ENCODE data around the gene TSEN2. TPM values are rescaled to one million over a fixed set of nuclear protein-coding genes. Genes with fewer than 3 reads are reported as not detected.

Gene TSEN2
- total RNA-seq, 2 donors from 2014 or later = 16.6 to 18.2 TPM

DNA sequence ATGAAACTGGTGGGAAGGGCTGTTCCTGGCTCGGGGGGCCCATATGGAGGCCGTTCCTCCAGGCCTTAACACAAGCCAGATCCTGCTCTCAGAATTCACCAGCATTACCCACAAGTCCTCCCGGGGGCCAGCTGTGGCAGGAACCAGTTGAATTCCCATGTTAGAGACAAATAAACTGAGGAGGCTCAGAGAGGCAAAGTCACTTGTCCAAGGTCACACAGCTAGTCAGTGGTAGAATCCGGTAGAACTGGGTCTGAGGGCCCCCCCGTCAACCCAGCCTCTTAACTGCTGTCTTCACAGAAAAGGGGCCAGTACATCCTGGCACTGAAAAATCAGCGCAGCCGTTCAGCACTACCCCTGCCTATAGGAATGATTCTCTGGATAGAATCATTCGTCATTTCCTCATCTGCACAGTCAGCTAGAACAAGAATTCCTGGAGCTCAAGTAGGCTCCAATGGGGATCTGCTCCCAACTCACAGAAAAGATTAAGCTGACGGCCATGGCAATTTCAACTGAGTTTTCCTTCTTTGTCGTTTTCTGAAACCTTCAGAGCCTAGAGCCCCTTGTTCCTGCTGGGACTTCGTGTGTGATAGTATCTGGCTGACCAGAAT, 12.2 kb upstream of the TSEN2 start:
- no peak overlapping the region for H3K27ac ChIP-seq (ENCODE audit: low read depth, low read length)
- TF ChIP-seq, protein P1, sequence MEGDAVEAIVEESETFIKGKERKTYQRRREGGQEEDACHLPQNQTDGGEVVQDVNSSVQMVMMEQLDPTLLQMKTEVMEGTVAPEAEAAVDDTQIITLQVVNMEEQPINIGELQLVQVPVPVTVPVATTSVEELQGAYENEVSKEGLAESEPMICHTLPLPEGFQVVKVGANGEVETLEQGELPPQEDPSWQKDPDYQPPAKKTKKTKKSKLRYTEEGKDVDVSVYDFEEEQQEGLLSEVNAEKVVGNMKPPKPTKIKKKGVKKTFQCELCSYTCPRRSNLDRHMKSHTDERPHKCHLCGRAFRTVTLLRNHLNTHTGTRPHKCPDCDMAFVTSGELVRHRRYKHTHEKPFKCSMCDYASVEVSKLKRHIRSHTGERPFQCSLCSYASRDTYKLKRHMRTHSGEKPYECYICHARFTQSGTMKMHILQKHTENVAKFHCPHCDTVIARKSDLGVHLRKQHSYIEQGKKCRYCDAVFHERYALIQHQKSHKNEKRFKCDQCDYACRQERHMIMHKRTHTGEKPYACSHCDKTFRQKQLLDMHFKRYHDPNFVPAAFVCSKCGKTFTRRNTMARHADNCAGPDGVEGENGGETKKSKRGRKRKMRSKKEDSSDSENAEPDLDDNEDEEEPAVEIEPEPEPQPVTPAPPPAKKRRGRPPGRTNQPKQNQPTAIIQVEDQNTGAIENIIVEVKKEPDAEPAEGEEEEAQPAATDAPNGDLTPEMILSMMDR (conservative IDR thresholded peaks at IDR 0.05) = no peak
- H3K4me3 Mint-ChIP-seq = no peak overlapping the region
- WGBS, 2 experiments (ENCODE audit: insufficient coverage in 1 of 2, insufficient read length in 1 of 2) = 89 to 93% methylated on average over 7 to 11 of the region's 11 CpGs
- H3K9me3 Mint-ChIP-seq = no peaks in the 10 kb centered on the region
- no peak overlapping the region for H3K9ac ChIP-seq (ENCODE audit: extremely low read depth, low read length, poor library complexity, severe bottlenecking)
- peaks cover 13% of the 10 kb centered on the region for H3K27me3 Mint-ChIP-seq (ENCODE audit: insufficient read depth)
- H3K4me1 ChIP-seq (ENCODE audit: control insufficient read depth, insufficient read depth, low read length) = no peaks in the 10 kb centered on the region
- no peaks in the 10 kb centered on the region for H3K9me3 ChIP-seq (ENCODE audit: control insufficient read depth, low read length)
- H3K27ac Mint-ChIP-seq = no peak overlapping the region
- peaks cover 3% of the 10 kb centered on the region for H3K4me1 Mint-ChIP-seq
- no peaks in the 10 kb centered on the region for H3K36me3 Mint-ChIP-seq (ENCODE audit: low read depth)
- H3K4me3 ChIP-seq (ENCODE audit: low read length) = no peak overlapping the region
- no peak for DNase-seq
- H3K27me3 ChIP-seq (ENCODE audit: control insufficient read depth, insufficient read depth, low read length, poor library complexity, severe bottlenecking) = peaks cover 13% of the 10 kb centered on the region
- no peaks in the 10 kb centered on the region for H3K36me3 ChIP-seq (ENCODE audit: control insufficient read depth, insufficient read depth, low read length)

DNA sequence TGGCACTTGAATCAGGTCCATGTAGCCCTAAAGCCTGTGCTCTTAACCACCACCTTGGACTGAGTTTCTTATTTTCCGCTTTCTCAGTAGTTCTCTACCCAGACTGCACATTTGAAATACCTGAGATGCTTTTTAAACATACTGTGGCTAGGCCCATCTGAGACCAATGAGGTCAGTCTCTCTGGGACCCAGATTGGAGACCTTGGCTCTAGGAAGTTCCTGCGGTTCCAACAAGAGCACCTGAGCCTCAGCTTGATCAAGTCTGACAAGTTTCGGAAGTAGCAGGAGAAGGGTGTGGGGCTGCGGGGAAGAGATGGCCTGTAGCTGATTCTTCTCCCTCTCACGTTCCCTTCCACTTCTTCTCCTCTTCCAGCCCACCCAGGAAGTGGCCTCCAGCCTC, 11.5 kb upstream of the TSEN2 start:
- WGBS, 2 experiments (ENCODE audit: insufficient coverage in 1 of 2, insufficient read length in 1 of 2) = 82 to 87% methylated on average over 4 to 5 of the region's 5 CpGs
- Histone ChIP-seq H3K27ac (ENCODE audit: low read depth, low read length) (no peak overlapping the region), H3K36me3 (ENCODE audit: control insufficient read depth, insufficient read depth, low read length) (no peaks in the 10 kb centered on the region), H3K9me3 (ENCODE audit: control insufficient read depth, low read length) (no peaks in the 10 kb centered on the region), H3K4me1 (ENCODE audit: control insufficient read depth, insufficient read depth, low read length) (no peaks in the 10 kb centered on the region), H3K9ac (ENCODE audit: extremely low read depth, low read length, poor library complexity, severe bottlenecking) (no peak overlapping the region), H3K27me3 (ENCODE audit: control insufficient read depth, insufficient read depth, low read length, poor library complexity, severe bottlenecking) (peaks cover 13% of the 10 kb centered on the region), H3K4me3 (ENCODE audit: low read length) (no peak overlapping the region)
- Mint-ChIP-seq H3K27ac (no peak overlapping the region), H3K4me1 (peaks cover 3% of the 10 kb centered on the region), H3K27me3 (ENCODE audit: insufficient read depth) (peaks cover 15% of the 10 kb centered on the region), H3K36me3 (ENCODE audit: low read depth) (no peaks in the 10 kb centered on the region), H3K4me3 (no peak overlapping the region), H3K9me3 (no peaks in the 10 kb centered on the region)
- no peak for DNase-seq
- TF ChIP-seq, protein P1 (conservative IDR thresholded peaks at IDR 0.05) = no peak

DNA sequence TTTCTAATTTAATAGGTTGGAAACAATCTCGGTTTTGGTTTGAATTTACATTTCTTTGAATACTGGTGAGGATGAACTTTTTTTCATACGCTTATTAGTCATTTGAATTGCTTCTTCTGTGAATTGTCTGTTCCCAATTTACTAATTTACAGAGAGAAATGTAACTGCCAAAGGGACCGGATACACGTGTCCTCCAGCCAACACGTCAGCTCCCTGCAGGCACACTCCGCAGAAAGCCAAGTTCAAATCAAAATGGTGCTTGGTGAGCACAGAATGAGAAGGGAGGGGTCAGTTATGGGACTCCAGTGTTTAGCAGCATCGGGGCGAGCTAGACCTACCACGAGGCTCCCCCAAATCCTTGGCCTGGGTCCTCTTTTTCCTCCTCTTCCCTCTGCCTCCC, 10.8 kb upstream of the TSEN2 start:
- H3K36me3 Mint-ChIP-seq (ENCODE audit: low read depth) = no peaks in the 10 kb centered on the region
- no peak overlapping the region for H3K4me3 Mint-ChIP-seq
- H3K9me3 Mint-ChIP-seq = no peaks in the 10 kb centered on the region
- no peak overlapping the region for H3K27ac Mint-ChIP-seq
- WGBS, 2 experiments (ENCODE audit: insufficient coverage in 1 of 2, insufficient read length in 1 of 2) = 90 to 93% methylated on average over 4 to 9 of the region's 9 CpGs
- no peak overlapping the region for H3K27ac ChIP-seq (ENCODE audit: low read depth, low read length)
- no peak for DNase-seq
- H3K9ac ChIP-seq (ENCODE audit: extremely low read depth, low read length, poor library complexity, severe bottlenecking) = no peak overlapping the region
- H3K9me3 ChIP-seq (ENCODE audit: control insufficient read depth, low read length) = no peaks in the 10 kb centered on the region
- TF ChIP-seq, protein P1 (conservative IDR thresholded peaks at IDR 0.05) = no peak
- peaks cover 13% of the 10 kb centered on the region for H3K27me3 ChIP-seq (ENCODE audit: control insufficient read depth, insufficient read depth, low read length, poor library complexity, severe bottlenecking)
- no peaks in the 10 kb centered on the region for H3K36me3 ChIP-seq (ENCODE audit: control insufficient read depth, insufficient read depth, low read length)
- no peak overlapping the region for H3K4me3 ChIP-seq (ENCODE audit: low read length)
- no peaks in the 10 kb centered on the region for H3K4me1 ChIP-seq (ENCODE audit: control insufficient read depth, insufficient read depth, low read length)
- peaks cover 15% of the 10 kb centered on the region for H3K27me3 Mint-ChIP-seq (ENCODE audit: insufficient read depth)
- H3K4me1 Mint-ChIP-seq = peaks cover 3% of the 10 kb centered on the region
